HCT116 (cell line): ENCODE results near the gene LNPEP. TPM values are rescaled to one million over a fixed set of nuclear protein-coding genes. Genes with fewer than 3 reads are reported as not detected.

Source experiments
- ATAC-seq: fragments of 200-7000 bp; cut with Tn5 transposase; 2 replicates; pipeline ENCODE4 v1.9.1; 2020; ENCODE audit warnings: mild to moderate bottlenecking, moderate library complexity
- BruUV-seq: library from RNA; stranded (reverse); fragments of 400-500 nt; replicated peaks from 2 replicates; lab custom pipeline; 2021; lab: Mats Ljungman, UMichigan
- CTCF ChIA-PET: fragments of 300-600 bp; sonication (Branson Sonifier 250); formaldehyde crosslinking; loops from one replicate; lab custom pipeline; 2021; ENCODE audit warnings: antibody characterized with exemption; lab: Charles Lee
- POLR2A ChIA-PET: fragments of 300-600, 350-600 bp; sonication (Branson Sonifier 250); formaldehyde crosslinking; loops from one replicate; lab custom pipeline; 2021; ENCODE audit warnings: antibody characterized with exemption; lab: Charles Lee
- RAD21 ChIA-PET, 2 experiments: fragments of 300-600 bp; sonication (Branson Sonifier 250); formaldehyde crosslinking; loops; one replicate each; lab custom pipeline; 2023; ENCODE audit warnings: low total read pairs in 2 of 2; ENCODE audit not compliant: uncharacterized antibody in 2 of 2, unreplicated experiment in 2 of 2, low non-redundant PET in 1 of 2; lab: Charles Lee
- DNase-seq: peaks from one replicate; pipeline ENCODE4 v3.0.0-alpha.2; 2010; ENCODE audit warnings: low read depth, low spot score
- H2AFZ ChIP-seq: fragments of 200-600 bp; shearing (Covaris generic), sonication (generic); 2 replicates; pipeline ENCODE4 v1.6.1; 2017; ENCODE audit warnings: low read depth, mixed run types, mixed read lengths, antibody characterized with exemption, low read length; ENCODE audit not compliant: poor library complexity, severe bottlenecking
- H3K27ac ChIP-seq: 2 replicates; pipeline ENCODE4 v1.5.1; 2012; ENCODE audit warnings: low read depth, low read length
- H3K27me3 ChIP-seq: fragments of 200-600 bp; sonication (generic); 2 replicates; pipeline ENCODE4 v1.6.1; 2016; ENCODE audit warnings: mixed run types, low read length, mixed read lengths; ENCODE audit not compliant: insufficient read depth
- H3K36me3 ChIP-seq, 2 experiments: fragments of 200-500 bp in 1 of 2; fragments of 200-600 bp in 1 of 2; sonication (Bioruptor generic) in 1 of 2; sonication (generic) in 1 of 2; 2 replicates each; pipeline versions ENCODE4 v1.5.1 to v1.6.1; 2014 to 2016; ENCODE audit warnings: low read length in 2 of 2, inconsistent platforms in 1 of 2, mixed read lengths in 1 of 2, mixed run types in 1 of 2; ENCODE audit not compliant: insufficient read depth in 2 of 2, control insufficient read depth in 1 of 2
- H3K4me1 ChIP-seq, 2 experiments: fragments of 200-600 bp in 1 of 2; sonication (generic) in 1 of 2; 2 replicates each; pipeline versions ENCODE4 v1.5.1 to v1.6.1; 2012 to 2017; ENCODE audit warnings: low read length in 2 of 2, inconsistent platforms in 1 of 2, mild to moderate bottlenecking in 1 of 2, mixed read lengths in 1 of 2, mixed run types in 1 of 2, moderate library complexity in 1 of 2; ENCODE audit not compliant: insufficient read depth in 2 of 2, control insufficient read depth in 1 of 2
- H3K4me2 ChIP-seq: fragments of 200-600 bp; sonication (generic); 2 replicates; pipeline ENCODE4 v1.6.1; 2017; ENCODE audit warnings: mixed run types, low read length, mixed read lengths
- H3K4me3 ChIP-seq, 2 experiments: fragments of 200-600 bp in 1 of 2; sonication (generic) in 1 of 2; replicated peaks in 1 of 2; 2 replicates each; pipeline ENCODE4 v1.5.1; 2011 to 2016; ENCODE audit warnings: low read length in 2 of 2, control low read depth in 1 of 2, low read depth in 1 of 2, mild to moderate bottlenecking in 1 of 2, mixed read lengths in 1 of 2, mixed run types in 1 of 2
- H3K79me2 ChIP-seq: fragments of 200-600 bp; sonication (generic); 2 replicates; pipeline ENCODE4 v1.6.1; 2017; ENCODE audit warnings: mild to moderate bottlenecking, mixed run types, low read length, moderate library complexity, mixed read lengths; ENCODE audit not compliant: insufficient read depth
- H3K9ac ChIP-seq: fragments of 200-600 bp; sonication (generic); 2 replicates; pipeline ENCODE4 v1.6.1; 2016; ENCODE audit warnings: low read length, mixed read lengths
- H3K9me2 ChIP-seq: fragments of 200-600 bp; sonication (generic), shearing (Covaris generic); 2 replicates; pipeline ENCODE4 v1.6.1; 2017; ENCODE audit warnings: mixed run types, mild to moderate bottlenecking, moderate library complexity; ENCODE audit not compliant: insufficient read depth
- H3K9me3 ChIP-seq, 2 experiments: fragments of 200-500 bp in 1 of 2; fragments of 200-600 bp in 1 of 2; sonication (Bioruptor generic) in 1 of 2; sonication (generic) in 1 of 2; 2 replicates each; pipeline ENCODE4 v1.6.1; 2014 to 2017; ENCODE audit warnings: low read length in 2 of 2, mixed read lengths in 2 of 2, inconsistent platforms in 1 of 2, low read depth in 1 of 2, mild to moderate bottlenecking in 1 of 2, mixed run types in 1 of 2, moderate library complexity in 1 of 2; ENCODE audit not compliant: control insufficient read depth in 1 of 2, insufficient read depth in 1 of 2
- H4K20me1 ChIP-seq: fragments of 200-600 bp; sonication (generic), shearing (Covaris generic); 2 replicates; pipeline ENCODE4 v1.6.1; 2017; ENCODE audit warnings: mixed run types, mild to moderate bottlenecking, moderate library complexity; ENCODE audit not compliant: insufficient read depth
- ATF3 ChIP-seq: IDR thresholded peaks from 2 replicates; pipeline ENCODE4 v1.6.1; 2012
- CBX3 ChIP-seq: IDR thresholded peaks from 2 replicates; pipeline ENCODE4 v1.6.1; 2012; ENCODE audit warnings: low read depth
- CEBPB ChIP-seq: IDR thresholded peaks from 2 replicates; pipeline ENCODE4 v1.6.1; 2012; ENCODE audit warnings: low read depth
- EGR1 ChIP-seq: IDR thresholded peaks from 2 replicates; pipeline ENCODE4 v1.6.1; 2012; ENCODE audit warnings: low read depth
- ELF1 ChIP-seq: IDR thresholded peaks from 2 replicates; pipeline ENCODE4 v1.6.1; 2012; ENCODE audit warnings: low read depth, borderline replicate concordance
- EZH2 ChIP-seq: fragments of 200-600 bp; sonication (generic); IDR thresholded peaks from 2 replicates; pipeline ENCODE4 v1.6.1; 2017; ENCODE audit warnings: antibody characterized with exemption, mixed run types
- EZH2phosphoT487 ChIP-seq: fragments of 200-600 bp; IDR thresholded peaks from 2 replicates; pipeline ENCODE4 v1.6.1; 2018; ENCODE audit warnings: antibody characterized with exemption, borderline replicate concordance
- FOSL1 ChIP-seq: IDR thresholded peaks from 2 replicates; pipeline ENCODE4 v1.6.1; 2012; ENCODE audit warnings: low read depth
- MAX ChIP-seq: IDR thresholded peaks from 2 replicates; pipeline ENCODE4 v1.6.1; 2012
- POLR2A ChIP-seq: IDR thresholded peaks from 2 replicates; pipeline ENCODE4 v1.7.0; 2011; ENCODE audit warnings: borderline replicate concordance; ENCODE audit not compliant: insufficient read depth, insufficient read length; ENCODE audit errors: extremely low read depth
- POLR2AphosphoS5 ChIP-seq: IDR thresholded peaks from 2 replicates; pipeline ENCODE4 v1.6.1; 2011; ENCODE audit warnings: mild to moderate bottlenecking, low read depth, low read length, moderate library complexity
- RAD21 ChIP-seq: IDR thresholded peaks from 2 replicates; pipeline ENCODE4 v1.6.1; 2012; ENCODE audit warnings: low read depth, mild to moderate bottlenecking
- REST ChIP-seq: IDR thresholded peaks from 2 replicates; pipeline ENCODE4 v1.6.1; 2012; ENCODE audit warnings: low read depth
- SIN3A ChIP-seq: IDR thresholded peaks from 2 replicates; pipeline ENCODE4 v1.6.1; 2012; ENCODE audit warnings: low read depth
- SP1 ChIP-seq: IDR thresholded peaks from 2 replicates; pipeline ENCODE4 v1.6.1; 2012; ENCODE audit warnings: low read depth
- SRF ChIP-seq: IDR thresholded peaks from 2 replicates; pipeline ENCODE4 v1.6.1; 2012; ENCODE audit warnings: low read depth
- TCF7L2 ChIP-seq: IDR thresholded peaks from 2 replicates; pipeline ENCODE4 v1.7.0; 2011; ENCODE audit warnings: borderline replicate concordance, inconsistent platforms; ENCODE audit not compliant: insufficient read depth, insufficient read length; ENCODE audit errors: extremely low read depth
- YY1 ChIP-seq: IDR thresholded peaks from 2 replicates; pipeline ENCODE4 v1.6.1; 2011; ENCODE audit warnings: low read length, low read depth, moderate library complexity, mild to moderate bottlenecking; ENCODE audit not compliant: insufficient replicate concordance; ENCODE audit errors: extremely low read depth
- ZNF274 ChIP-seq: fragments of 200-500 bp; sonication (Bioruptor generic); IDR thresholded peaks from 2 replicates; pipeline ENCODE4 v1.6.1; 2014; ENCODE audit warnings: mild to moderate bottlenecking, low read depth, low read length, inconsistent platforms
- intact Hi-C: fragments of 100-400 bp; cut with micrococcal nuclease; formaldehyde crosslinking; loops from 2 replicates; pipeline ENCODE4 v1.10.0; 2022
- total RNA-seq: library from RNA; stranded (reverse); gene quantifications from one replicate; pipeline ENCODE4 v1.2.1, GENCODE V29; 2021; ENCODE audit not compliant: unreplicated experiment

Gene LNPEP
- total RNA-seq, 1 experiment from 2014 or later: 14.9 TPM

GRCh38 chr5:96993760-96994159 lies 57.9 kb downstream of the LNPEP start (continued):
- TF ChIP-seq REST: no peak

DNA sequence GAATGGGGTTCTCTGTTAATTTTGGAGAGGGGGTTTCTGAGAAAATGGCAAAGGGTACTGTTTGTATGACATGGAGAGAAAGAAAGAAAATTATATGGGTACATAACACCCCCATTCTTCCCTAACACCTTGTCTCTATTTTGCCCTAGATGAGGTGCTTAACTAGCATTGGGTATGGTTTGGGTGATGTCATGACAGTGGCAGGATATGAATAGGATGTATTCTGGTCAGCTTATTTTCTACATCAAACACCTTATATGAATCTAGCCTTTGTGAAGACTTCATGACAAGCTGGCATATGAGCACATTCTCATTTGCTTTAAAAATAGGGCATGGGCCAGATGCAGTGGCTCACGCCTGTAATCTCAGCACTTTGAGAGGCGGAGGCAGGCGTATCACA lies 58.6 kb downstream of the LNPEP start:
- Histone ChIP-seq H3K4me2 (no peak overlapping the region), H3K27me3 (no peaks in the 10 kb centered on the region), H3K4me3 (no peak overlapping the region), H3K79me2 (no peaks in the 10 kb centered on the region), H3K4me1 (no peaks in the 10 kb centered on the region), H3K9ac (no peak overlapping the region), H4K20me1 (no peaks in the 10 kb centered on the region), H3K36me3 (no peaks in the 10 kb centered on the region; a peak in 1 of 4 replicates), H3K27ac (no peak overlapping the region), H3K9me3 (no peaks in the 10 kb centered on the region), H2AFZ (no peak overlapping the region), H3K9me2 (no peaks in the 10 kb centered on the region)
- no peak for DNase-seq
- RAD21 ChIA-PET: no interaction called here
- intact Hi-C loops: loop anchor here (5.0 kb wide), 1 partner anchor 127 kb away; no protein-coding TSS in a partner anchor
- BruUV-seq: no TSS peak
- TF ChIP-seq EZH2phosphoT487 (no peak), POLR2AphosphoS5 (no peak), YY1 (no peak), POLR2A (no peak), EGR1 (no peak), SIN3A (no peak), EZH2 (no peak), TCF7L2 (no peak), ELF1 (no peak), FOSL1 (no peak), ATF3 (no peak), CEBPB (no peak), RAD21 (no peak), SP1 (no peak), CBX3 (no peak), MAX (no peak), ZNF274 (no peak), SRF (no peak)
- ATAC-seq: no peak
- POLR2A ChIA-PET: no interaction called here
- CTCF ChIA-PET: no interaction called here
